KMS-11 (cell line): ENCODE measurements around the gene AMIGO2.

ENCODE experiments used
- H2AFZ ChIP-seq: fragments of 200-600 bp; sonication (generic); 2 replicates; pipeline ENCODE4 v1.6.1; 2016; ENCODE audit warnings: antibody characterized with exemption, mixed run types, low read depth
- H3K27ac ChIP-seq: fragments of 200-600 bp; sonication (generic); 2 replicates; pipeline ENCODE4 v1.6.1; 2016; ENCODE audit warnings: mild to moderate bottlenecking, mixed run types
- H3K27me3 ChIP-seq: fragments of 200-600 bp; sonication (generic); 2 replicates; pipeline ENCODE4 v1.6.1; 2017; ENCODE audit warnings: mild to moderate bottlenecking, low read depth, mixed run types, moderate library complexity; ENCODE audit not compliant: insufficient read depth
- H3K36me3 ChIP-seq: fragments of 200-600 bp; sonication (generic); 2 replicates; pipeline ENCODE4 v1.6.1; 2017; ENCODE audit warnings: mild to moderate bottlenecking, mixed run types; ENCODE audit not compliant: insufficient read depth
- H3K4me1 ChIP-seq: fragments of 200-600 bp; sonication (generic); 2 replicates; pipeline ENCODE4 v1.6.1; 2016; ENCODE audit warnings: mild to moderate bottlenecking, low read depth, mixed run types; ENCODE audit not compliant: poor library complexity, severe bottlenecking
- H3K4me2 ChIP-seq: fragments of 200-600 bp; sonication (generic); 2 replicates; pipeline ENCODE4 v1.7.0; 2016; ENCODE audit warnings: mild to moderate bottlenecking, mixed run types
- H3K4me3 ChIP-seq: fragments of 200-600 bp; sonication (generic); IDR thresholded peaks from 2 replicates; pipeline ENCODE4 v1.6.1; 2017; ENCODE audit warnings: low read depth, low read length, mixed read lengths; ENCODE audit not compliant: insufficient read depth
- H3K79me2 ChIP-seq: fragments of 200-600 bp; sonication (generic); 2 replicates; pipeline ENCODE4 v1.6.1; 2016; ENCODE audit warnings: low read depth, mixed run types; ENCODE audit not compliant: insufficient read depth
- H3K9ac ChIP-seq: fragments of 200-600 bp; sonication (generic); 2 replicates; pipeline ENCODE4 v1.6.1; 2016; ENCODE audit warnings: mild to moderate bottlenecking, mixed run types
- H4K20me1 ChIP-seq: fragments of 200-600 bp; sonication (generic); 2 replicates; pipeline ENCODE4 v1.6.1; 2016; ENCODE audit warnings: mild to moderate bottlenecking, mixed run types; ENCODE audit not compliant: insufficient read depth
- CTCF ChIP-seq: fragments of 200-600 bp; sonication (generic); conservative IDR thresholded peaks from 2 replicates; pipeline ENCODE4 v1.6.1; 2017; ENCODE audit warnings: low read depth, mild to moderate bottlenecking, antibody characterized with exemption, low read length, moderate library complexity, mixed read lengths

Gene AMIGO2

GRCh38 chr12:47102845-47103651 lies 23.3 kb upstream of the AMIGO2 start:
- no peak overlapping the region for H3K4me3 ChIP-seq
- H2AFZ ChIP-seq: no peak overlapping the region
- no peak overlapping the region for H3K4me2 ChIP-seq
- no peak overlapping the region for H3K27ac ChIP-seq
- H3K79me2 ChIP-seq: no peaks in the 10 kb centered on the region
- no peak overlapping the region for H3K9ac ChIP-seq
- H4K20me1 ChIP-seq: no peaks in the 10 kb centered on the region
- no peaks in the 10 kb centered on the region for H3K36me3 ChIP-seq
- no peak for TF ChIP-seq CTCF
- no peaks in the 10 kb centered on the region for H3K27me3 ChIP-seq
- no peaks in the 10 kb centered on the region for H3K4me1 ChIP-seq

GRCh38 chr12:47102406-47102805 lies 22.6 kb upstream of the AMIGO2 start:
- H3K9ac ChIP-seq: no peak overlapping the region
- H3K4me3 ChIP-seq: no peak overlapping the region
- no peaks in the 10 kb centered on the region for H3K79me2 ChIP-seq
- H3K4me1 ChIP-seq: no peaks in the 10 kb centered on the region
- no peaks in the 10 kb centered on the region for H4K20me1 ChIP-seq
- H2AFZ ChIP-seq: no peak overlapping the region
- H3K36me3 ChIP-seq: no peaks in the 10 kb centered on the region
- H3K4me2 ChIP-seq: no peak overlapping the region
- no peaks in the 10 kb centered on the region for H3K27me3 ChIP-seq
- TF ChIP-seq CTCF: no peak
- H3K27ac ChIP-seq: no peak overlapping the region

GRCh38 chr12:47100160-47100559 lies 20.4 kb upstream of the AMIGO2 start:
- H4K20me1 ChIP-seq: no peaks in the 10 kb centered on the region
- no peaks in the 10 kb centered on the region for H3K79me2 ChIP-seq
- H3K4me3 ChIP-seq: no peak overlapping the region
- no peaks in the 10 kb centered on the region for H3K36me3 ChIP-seq
- no peak for TF ChIP-seq CTCF
- no peaks in the 10 kb centered on the region for H3K27me3 ChIP-seq
- H3K4me1 ChIP-seq: no peaks in the 10 kb centered on the region
- no peak overlapping the region for H2AFZ ChIP-seq
- H3K4me2 ChIP-seq: no peak overlapping the region
- H3K27ac ChIP-seq: no peak overlapping the region
- H3K9ac ChIP-seq: no peak overlapping the region

- no peak overlapping the region for H3K4me2 ChIP-seq
- H3K4me1 ChIP-seq: no peaks in the 10 kb centered on the region
- no peaks in the 10 kb centered on the region for H3K36me3 ChIP-seq
- no peak overlapping the region for H3K9ac ChIP-seq
- no peak overlapping the region for H3K4me3 ChIP-seq
- no peaks in the 10 kb centered on the region for H3K79me2 ChIP-seq
- no peak overlapping the region for H2AFZ ChIP-seq
- no peak overlapping the region for H3K27ac ChIP-seq
- H4K20me1 ChIP-seq: no peaks in the 10 kb centered on the region
- H3K27me3 ChIP-seq: no peaks in the 10 kb centered on the region
- TF ChIP-seq CTCF: no peak
These were observed 19.9 kb upstream of the AMIGO2 start for GRCh38 chr12:47099610-47100009.
